Activated naive CD8-positive, alpha-beta T cell (primary cell): ENCODE data around the gene STH.
"Not testable (repeated sequence)": the region's sequence is repeated elsewhere in the genome, so short reads cannot be mapped to it uniquely, and the experiment has no call there.

Experiments used
- H3K27ac Mint-ChIP-seq: one replicate; pipeline ENCODE4 v1.8.0; 2021; ENCODE audit warnings: mixed read lengths
- H3K27me3 Mint-ChIP-seq: one replicate; pipeline ENCODE4 v1.8.0; 2021; ENCODE audit warnings: mixed read lengths
- H3K36me3 Mint-ChIP-seq: one replicate; pipeline ENCODE4 v1.8.0; 2021; ENCODE audit warnings: mixed read lengths
- H3K4me1 Mint-ChIP-seq: one replicate; pipeline ENCODE4 v1.8.0; 2021; ENCODE audit warnings: low read depth, mixed read lengths
- H3K4me3 Mint-ChIP-seq: one replicate; pipeline ENCODE4 v1.8.0; 2021; ENCODE audit warnings: mild to moderate bottlenecking, mixed read lengths
- H3K9me3 Mint-ChIP-seq: one replicate; pipeline ENCODE4 v1.8.0; 2021; ENCODE audit warnings: low read depth, mixed read lengths

STH gene

GRCh38 chr17:46001390-46002310 lies 2.6 kb downstream of the STH start:
- Mint-ChIP-seq H3K4me1 (no peaks in the 10 kb centered on the region), H3K36me3 (no peaks in the 10 kb centered on the region), H3K27me3 (peaks cover 3% of the 10 kb centered on the region), H3K27ac (no peak overlapping the region), H3K9me3 (no peaks in the 10 kb centered on the region), H3K4me3 (no peak overlapping the region)

- Mint-ChIP-seq H3K4me3 (no peak overlapping the region), H3K27me3 (peaks cover 3% of the 10 kb centered on the region), H3K27ac (no peak overlapping the region), H3K4me1 (no peaks in the 10 kb centered on the region), H3K36me3 (no peaks in the 10 kb centered on the region), H3K9me3 (no peaks in the 10 kb centered on the region)
Observed at GRCh38 chr17:46002311-46002972, 3.4 kb downstream of the STH start.

- no peak overlapping the region for H3K27ac Mint-ChIP-seq
Observed at GRCh38 chr17:46002973-46003316, 3.9 kb downstream of the STH start.

DNA sequence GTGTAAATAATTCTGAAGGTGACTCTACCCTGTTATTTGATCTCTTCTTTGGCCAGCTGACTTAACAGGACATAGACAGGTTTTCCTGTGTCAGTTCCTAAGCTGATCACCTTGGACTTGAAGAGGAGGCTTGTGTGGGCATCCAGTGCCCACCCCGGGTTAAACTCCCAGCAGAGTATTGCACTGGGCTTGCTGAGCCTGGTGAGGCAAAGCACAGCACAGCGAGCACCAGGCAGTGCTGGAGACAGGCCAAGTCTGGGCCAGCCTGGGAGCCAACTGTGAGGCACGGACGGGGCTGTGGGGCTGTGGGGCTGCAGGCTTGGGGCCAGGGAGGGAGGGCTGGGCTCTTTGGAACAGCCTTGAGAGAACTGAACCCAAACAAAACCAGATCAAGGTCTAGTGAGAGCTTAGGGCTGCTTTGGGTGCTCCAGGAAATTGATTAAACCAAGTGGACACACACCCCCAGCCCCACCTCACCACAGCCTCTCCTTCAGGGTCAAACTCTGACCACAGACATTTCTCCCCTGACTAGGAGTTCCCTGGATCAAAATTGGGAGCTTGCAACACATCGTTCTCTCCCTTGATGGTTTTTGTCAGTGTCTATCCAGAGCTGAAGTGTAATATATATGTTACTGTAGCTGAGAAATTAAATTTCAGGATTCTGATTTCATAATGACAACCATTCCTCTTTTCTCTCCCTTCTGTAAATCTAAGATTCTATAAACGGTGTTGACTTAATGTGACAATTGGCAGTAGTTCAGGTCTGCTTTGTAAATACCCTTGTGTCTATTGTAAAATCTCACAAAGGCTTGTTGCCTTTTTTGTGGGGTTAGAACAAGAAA lies 5.1 kb downstream of the STH start:
- H3K4me3 Mint-ChIP-seq: no peak overlapping the region
- H3K36me3 Mint-ChIP-seq: no peaks in the 10 kb centered on the region
- no peaks in the 10 kb centered on the region for H3K9me3 Mint-ChIP-seq
- H3K4me1 Mint-ChIP-seq: no peaks in the 10 kb centered on the region
- no peak overlapping the region for H3K27ac Mint-ChIP-seq
- H3K27me3 Mint-ChIP-seq: peaks cover 3% of the 10 kb centered on the region

More at GRCh38 chr17:46002973-46003316, 3.9 kb downstream of the STH start:
- Mint-ChIP-seq H3K4me1 (no peaks in the 10 kb centered on the region), H3K36me3 (no peaks in the 10 kb centered on the region), H3K27me3 (peaks cover 3% of the 10 kb centered on the region), H3K9me3 (no peaks in the 10 kb centered on the region), H3K4me3 (no peak overlapping the region)

DNA sequence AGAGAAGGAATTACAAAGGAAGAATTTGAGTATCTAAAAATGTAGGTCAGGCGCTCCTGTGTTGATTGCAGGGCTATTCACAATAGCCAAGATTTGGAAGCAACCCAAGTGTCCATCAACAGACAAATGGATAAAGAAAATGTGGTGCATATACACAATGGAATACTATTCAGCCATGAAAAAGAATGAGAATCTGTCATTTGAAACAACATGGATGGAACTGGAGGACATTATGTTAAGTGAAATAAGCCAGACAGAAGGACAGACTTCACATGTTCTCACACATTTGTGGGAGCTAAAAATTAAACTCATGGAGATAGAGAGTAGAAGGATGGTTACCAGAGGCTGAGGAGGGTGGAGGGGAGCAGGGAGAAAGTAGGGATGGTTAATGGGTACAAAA lies 7.0 kb downstream of the STH start:
- not testable (repeated sequence) for H3K4me1 Mint-ChIP-seq, H3K4me3 Mint-ChIP-seq, H3K27ac Mint-ChIP-seq, H3K36me3 Mint-ChIP-seq, H3K9me3 Mint-ChIP-seq, H3K27me3 Mint-ChIP-seq

DNA sequence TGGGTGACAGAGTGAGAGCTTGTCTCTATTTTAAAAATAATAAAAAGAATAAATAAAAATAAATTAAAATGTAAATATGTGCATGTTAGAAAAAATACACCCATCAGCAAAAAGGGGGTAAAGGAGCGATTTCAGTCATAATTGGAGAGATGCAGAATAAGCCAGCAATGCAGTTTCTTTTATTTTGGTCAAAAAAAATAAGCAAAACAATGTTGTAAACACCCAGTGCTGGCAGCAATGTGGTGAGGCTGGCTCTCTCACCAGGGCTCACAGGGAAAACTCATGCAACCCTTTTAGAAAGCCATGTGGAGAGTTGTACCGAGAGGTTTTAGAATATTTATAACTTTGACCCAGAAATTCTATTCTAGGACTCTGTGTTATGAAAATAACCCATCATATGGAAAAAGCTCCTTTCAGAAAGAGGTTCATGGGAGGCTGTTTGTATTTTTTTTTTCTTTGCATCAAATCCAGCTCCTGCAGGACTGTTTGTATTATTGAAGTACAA lies 8.5 kb downstream of the STH start:
- peaks cover 3% of the 10 kb centered on the region for H3K27me3 Mint-ChIP-seq
- no peaks in the 10 kb centered on the region for H3K9me3 Mint-ChIP-seq
- H3K4me3 Mint-ChIP-seq: no peak overlapping the region
- no peak overlapping the region for H3K27ac Mint-ChIP-seq
- H3K36me3 Mint-ChIP-seq: no peaks in the 10 kb centered on the region
- no peaks in the 10 kb centered on the region for H3K4me1 Mint-ChIP-seq

DNA sequence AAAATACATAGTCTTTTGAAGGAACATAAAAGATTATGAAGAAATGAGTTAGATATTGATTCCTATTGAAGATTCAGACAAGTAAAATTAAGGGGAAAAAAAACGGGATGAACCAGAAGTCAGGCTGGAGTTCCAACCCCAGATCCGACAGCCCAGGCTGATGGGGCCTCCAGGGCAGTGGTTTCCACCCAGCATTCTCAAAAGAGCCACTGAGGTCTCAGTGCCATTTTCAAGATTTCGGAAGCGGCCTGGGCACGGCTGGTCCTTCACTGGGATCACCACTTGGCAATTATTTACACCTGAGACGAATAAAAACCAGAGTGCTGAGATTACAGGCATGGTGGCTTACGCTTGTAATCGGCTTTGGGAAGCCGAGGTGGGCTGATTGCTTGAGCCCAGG lies 9.5 kb downstream of the STH start:
- Mint-ChIP-seq H3K36me3 (no peaks in the 10 kb centered on the region), H3K4me3 (no peak overlapping the region), H3K4me1 (no peaks in the 10 kb centered on the region), H3K27ac (no peak overlapping the region), H3K9me3 (no peaks in the 10 kb centered on the region), H3K27me3 (peaks cover 3% of the 10 kb centered on the region)

- Mint-ChIP-seq H3K36me3 (no peaks in the 10 kb centered on the region), H3K4me3 (no peak overlapping the region), H3K27me3 (peaks cover 3% of the 10 kb centered on the region), H3K9me3 (no peaks in the 10 kb centered on the region), H3K27ac (no peak overlapping the region), H3K4me1 (no peaks in the 10 kb centered on the region)
Observed at GRCh38 chr17:46009681-46010596, 10.9 kb downstream of the STH start.

- Mint-ChIP-seq H3K27me3 (peaks cover 3% of the 10 kb centered on the region), H3K36me3 (no peaks in the 10 kb centered on the region), H3K4me3 (no peak overlapping the region), H3K27ac (no peak overlapping the region), H3K9me3 (no peaks in the 10 kb centered on the region), H3K4me1 (no peaks in the 10 kb centered on the region)
Observed at GRCh38 chr17:46010597-46011186, 11.6 kb downstream of the STH start.

DNA sequence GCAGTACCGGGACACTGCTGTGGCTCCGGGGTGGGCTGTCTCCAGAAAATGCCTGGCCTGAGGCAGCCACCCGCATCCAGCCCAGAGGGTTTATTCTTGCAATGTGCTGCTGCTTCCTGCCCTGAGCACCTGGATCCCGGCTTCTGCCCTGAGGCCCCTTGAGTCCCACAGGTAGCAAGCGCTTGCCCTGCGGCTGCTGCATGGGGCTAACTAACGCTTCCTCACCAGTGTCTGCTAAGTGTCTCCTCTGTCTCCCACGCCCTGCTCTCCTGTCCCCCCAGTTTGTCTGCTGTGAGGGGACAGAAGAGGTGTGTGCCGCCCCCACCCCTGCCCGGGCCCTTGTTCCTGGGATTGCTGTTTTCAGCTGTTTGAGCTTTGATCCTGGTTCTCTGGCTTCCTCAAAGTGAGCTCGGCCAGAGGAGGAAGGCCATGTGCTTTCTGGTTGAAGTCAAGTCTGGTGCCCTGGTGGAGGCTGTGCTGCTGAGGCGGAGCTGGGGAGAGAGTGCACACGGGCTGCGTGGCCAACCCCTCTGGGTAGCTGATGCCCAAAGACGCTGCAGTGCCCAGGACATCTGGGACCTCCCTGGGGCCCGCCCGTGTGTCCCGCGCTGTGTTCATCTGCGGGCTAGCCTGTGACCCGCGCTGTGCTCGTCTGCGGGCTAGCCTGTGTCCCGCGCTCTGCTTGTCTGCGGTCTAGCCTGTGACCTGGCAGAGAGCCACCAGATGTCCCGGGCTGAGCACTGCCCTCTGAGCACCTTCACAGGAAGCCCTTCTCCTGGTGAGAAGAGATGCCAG lies 12.9 kb downstream of the STH start:
- Mint-ChIP-seq H3K36me3 (no peaks in the 10 kb centered on the region), H3K27me3 (no peaks in the 10 kb centered on the region), H3K4me3 (no peak overlapping the region), H3K4me1 (no peaks in the 10 kb centered on the region), H3K9me3 (no peaks in the 10 kb centered on the region), H3K27ac (no peak overlapping the region)

GRCh38 chr17:46012506-46013079 lies 13.5 kb downstream of the STH start:
- Mint-ChIP-seq H3K4me1 (no peaks in the 10 kb centered on the region), H3K4me3 (no peak overlapping the region), H3K27ac (no peak overlapping the region), H3K9me3 (no peaks in the 10 kb centered on the region), H3K36me3 (no peaks in the 10 kb centered on the region), H3K27me3 (no peaks in the 10 kb centered on the region)

- H3K27me3 Mint-ChIP-seq: no peaks in the 10 kb centered on the region
- H3K4me1 Mint-ChIP-seq: peaks cover 1% of the 10 kb centered on the region
- H3K9me3 Mint-ChIP-seq: no peaks in the 10 kb centered on the region
- H3K36me3 Mint-ChIP-seq: no peaks in the 10 kb centered on the region
- H3K4me3 Mint-ChIP-seq: no peak overlapping the region
- no peak overlapping the region for H3K27ac Mint-ChIP-seq
Observed at GRCh38 chr17:46013127-46013501, 14.1 kb downstream of the STH start.

GRCh38 chr17:46013502-46014165 lies 14.6 kb downstream of the STH start:
- no peaks in the 10 kb centered on the region for H3K9me3 Mint-ChIP-seq
- no peak overlapping the region for H3K27ac Mint-ChIP-seq
- no peaks in the 10 kb centered on the region for H3K27me3 Mint-ChIP-seq
- no peaks in the 10 kb centered on the region for H3K36me3 Mint-ChIP-seq
- H3K4me1 Mint-ChIP-seq: peaks cover 2% of the 10 kb centered on the region
- no peak overlapping the region for H3K4me3 Mint-ChIP-seq
